Measurements from ENCODE around the gene PTPRF.

PTPRF gene

DNA sequence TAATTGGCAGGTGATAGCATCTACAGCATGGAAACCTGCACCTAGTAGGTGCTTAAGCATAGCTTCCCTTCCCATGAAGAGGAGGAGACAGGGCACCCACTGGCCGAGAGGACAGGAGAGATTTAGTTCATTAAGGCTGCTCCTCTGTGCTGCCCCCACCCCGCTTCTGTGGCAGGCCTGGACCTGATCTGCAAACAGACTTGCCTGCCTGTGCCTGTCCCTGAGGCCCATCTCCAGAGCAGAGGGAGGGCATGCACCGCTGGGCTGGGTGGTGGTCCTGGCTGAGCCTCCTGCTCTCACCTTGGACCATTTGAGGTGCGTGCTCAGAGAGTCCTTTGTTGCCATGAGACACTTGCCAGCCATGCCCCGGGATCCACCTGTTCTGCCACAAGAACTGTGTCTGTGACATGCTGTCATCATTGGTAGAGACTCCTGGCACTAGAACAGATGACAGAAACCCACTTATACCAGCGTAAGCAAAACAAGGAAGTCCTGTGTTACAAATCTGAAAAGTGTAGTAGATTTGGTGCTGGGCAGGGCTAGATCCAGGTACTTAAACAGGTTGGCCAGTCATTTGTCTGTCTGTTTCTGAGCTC lies 55.6 kb downstream of the PTPRF start:
- H3K27ac ChIP-seq (ENCODE audit: low read depth, low read length) = no peak overlapping the region
- H3K9me3 ChIP-seq (ENCODE audit: control insufficient read depth in 5 of 5, low read length in 5 of 5) = no peaks in the 10 kb centered on the region
- peaks cover 0 to 33% (median 25%) of the 10 kb centered on the region in 5 donors for H3K4me1 ChIP-seq (ENCODE audit: control insufficient read depth in 5 of 5, insufficient read depth in 5 of 5, low read length in 5 of 5)
- no peaks in the 10 kb centered on the region for H3K27me3 ChIP-seq (ENCODE audit: control insufficient read depth in 5 of 5, insufficient read depth in 4 of 5, low read length in 5 of 5)
- no peak overlapping the region for H3K4me3 ChIP-seq (ENCODE audit: low read depth in 1 of 5, low read length in 5 of 5)
- no peak overlapping the region for H3K9ac ChIP-seq (ENCODE audit: low read length in 5 of 5)
- peaks cover 0 to 62% (median 46%) of the 10 kb centered on the region in 5 donors for H3K36me3 ChIP-seq (ENCODE audit: control insufficient read depth in 5 of 5, insufficient read depth in 5 of 5, low read length in 5 of 5)

GRCh38 chr1:43587001-43587400 lies 56.3 kb downstream of the PTPRF start:
- Histone ChIP-seq H3K27ac (ENCODE audit: low read depth, low read length) (no peak overlapping the region), H3K36me3 (ENCODE audit: control insufficient read depth in 5 of 5, insufficient read depth in 5 of 5, low read length in 5 of 5) (peaks cover 0 to 62% (median 46%) of the 10 kb centered on the region in 5 donors), H3K9ac (ENCODE audit: low read length in 5 of 5) (no peak overlapping the region), H3K27me3 (ENCODE audit: control insufficient read depth in 5 of 5, insufficient read depth in 4 of 5, low read length in 5 of 5) (no peaks in the 10 kb centered on the region), H3K4me1 (ENCODE audit: control insufficient read depth in 5 of 5, insufficient read depth in 5 of 5, low read length in 5 of 5) (peaks cover 0 to 32% (median 25%) of the 10 kb centered on the region in 5 donors), H3K9me3 (ENCODE audit: control insufficient read depth in 5 of 5, low read length in 5 of 5) (no peaks in the 10 kb centered on the region), H3K4me3 (ENCODE audit: low read depth in 1 of 5, low read length in 5 of 5) (no peak overlapping the region)

GRCh38 chr1:43587594-43587993 lies 56.9 kb downstream of the PTPRF start:
- peaks cover 0 to 63% (median 48%) of the 10 kb centered on the region in 5 donors for H3K36me3 ChIP-seq (ENCODE audit: control insufficient read depth in 5 of 5, insufficient read depth in 5 of 5, low read length in 5 of 5)
- H3K27me3 ChIP-seq (ENCODE audit: control insufficient read depth in 5 of 5, insufficient read depth in 4 of 5, low read length in 5 of 5) = no peaks in the 10 kb centered on the region
- H3K4me3 ChIP-seq (ENCODE audit: low read depth in 1 of 5, low read length in 5 of 5) = no peak overlapping the region
- no peak overlapping the region for H3K9ac ChIP-seq (ENCODE audit: low read length in 5 of 5)
- peaks cover 0 to 31% (median 25%) of the 10 kb centered on the region in 5 donors for H3K4me1 ChIP-seq (ENCODE audit: control insufficient read depth in 5 of 5, insufficient read depth in 5 of 5, low read length in 5 of 5)
- no peak overlapping the region for H3K27ac ChIP-seq (ENCODE audit: low read depth, low read length)
- H3K9me3 ChIP-seq (ENCODE audit: control insufficient read depth in 5 of 5, low read length in 5 of 5) = no peaks in the 10 kb centered on the region

- Histone ChIP-seq H3K4me3 (ENCODE audit: low read depth in 1 of 5, low read length in 5 of 5) (no peak overlapping the region), H3K36me3 (ENCODE audit: control insufficient read depth in 5 of 5, insufficient read depth in 5 of 5, low read length in 5 of 5) (peaks cover 0 to 63% (median 47%) of the 10 kb centered on the region in 5 donors), H3K9ac (ENCODE audit: low read length in 5 of 5) (no peak overlapping the region), H3K4me1 (ENCODE audit: control insufficient read depth in 5 of 5, insufficient read depth in 5 of 5, low read length in 5 of 5) (peaks cover 0 to 31% (median 25%) of the 10 kb centered on the region in 5 donors), H3K27me3 (ENCODE audit: control insufficient read depth in 5 of 5, insufficient read depth in 4 of 5, low read length in 5 of 5) (no peaks in the 10 kb centered on the region), H3K9me3 (ENCODE audit: control insufficient read depth in 5 of 5, low read length in 5 of 5) (no peaks in the 10 kb centered on the region), H3K27ac (ENCODE audit: low read depth, low read length) (no peak overlapping the region)
These were observed 57.9 kb downstream of the PTPRF start for GRCh38 chr1:43588592-43588991.

GRCh38 chr1:43590388-43590925 lies 59.8 kb downstream of the PTPRF start:
- no peak overlapping the region for H3K4me3 ChIP-seq (ENCODE audit: low read depth in 1 of 5, low read length in 5 of 5)
- no peak overlapping the region for H3K27ac ChIP-seq (ENCODE audit: low read depth, low read length)
- no peaks in the 10 kb centered on the region for H3K27me3 ChIP-seq (ENCODE audit: control insufficient read depth in 5 of 5, insufficient read depth in 4 of 5, low read length in 5 of 5)
- H3K9ac ChIP-seq (ENCODE audit: low read length in 5 of 5) = no peak overlapping the region
- H3K9me3 ChIP-seq (ENCODE audit: control insufficient read depth in 5 of 5, low read length in 5 of 5) = no peaks in the 10 kb centered on the region
- peaks cover 0 to 65% (median 52%) of the 10 kb centered on the region in 5 donors for H3K36me3 ChIP-seq (ENCODE audit: control insufficient read depth in 5 of 5, insufficient read depth in 5 of 5, low read length in 5 of 5)
- H3K4me1 ChIP-seq (ENCODE audit: control insufficient read depth in 5 of 5, insufficient read depth in 5 of 5, low read length in 5 of 5) = peaks cover 0 to 27% (median 20%) of the 10 kb centered on the region in 5 donors

GRCh38 chr1:43591181-43591580 lies 60.5 kb downstream of the PTPRF start:
- Histone ChIP-seq H3K4me1 (ENCODE audit: control insufficient read depth in 5 of 5, insufficient read depth in 5 of 5, low read length in 5 of 5) (peaks cover 0 to 20% (median 13%) of the 10 kb centered on the region in 5 donors), H3K27ac (ENCODE audit: low read depth, low read length) (no peak overlapping the region), H3K4me3 (ENCODE audit: low read depth in 1 of 5, low read length in 5 of 5) (no peak overlapping the region), H3K27me3 (ENCODE audit: control insufficient read depth in 5 of 5, insufficient read depth in 4 of 5, low read length in 5 of 5) (no peaks in the 10 kb centered on the region), H3K9ac (ENCODE audit: low read length in 5 of 5) (no peak overlapping the region), H3K9me3 (ENCODE audit: control insufficient read depth in 5 of 5, low read length in 5 of 5) (no peaks in the 10 kb centered on the region), H3K36me3 (ENCODE audit: control insufficient read depth in 5 of 5, insufficient read depth in 5 of 5, low read length in 5 of 5) (peaks cover 0 to 71% (median 58%) of the 10 kb centered on the region in 5 donors)

GRCh38 chr1:43592051-43592665 lies 61.5 kb downstream of the PTPRF start:
- peaks cover 4 to 79% (median 67%) of the 10 kb centered on the region in 5 donors for H3K36me3 ChIP-seq (ENCODE audit: control insufficient read depth in 5 of 5, insufficient read depth in 5 of 5, low read length in 5 of 5)

DNA sequence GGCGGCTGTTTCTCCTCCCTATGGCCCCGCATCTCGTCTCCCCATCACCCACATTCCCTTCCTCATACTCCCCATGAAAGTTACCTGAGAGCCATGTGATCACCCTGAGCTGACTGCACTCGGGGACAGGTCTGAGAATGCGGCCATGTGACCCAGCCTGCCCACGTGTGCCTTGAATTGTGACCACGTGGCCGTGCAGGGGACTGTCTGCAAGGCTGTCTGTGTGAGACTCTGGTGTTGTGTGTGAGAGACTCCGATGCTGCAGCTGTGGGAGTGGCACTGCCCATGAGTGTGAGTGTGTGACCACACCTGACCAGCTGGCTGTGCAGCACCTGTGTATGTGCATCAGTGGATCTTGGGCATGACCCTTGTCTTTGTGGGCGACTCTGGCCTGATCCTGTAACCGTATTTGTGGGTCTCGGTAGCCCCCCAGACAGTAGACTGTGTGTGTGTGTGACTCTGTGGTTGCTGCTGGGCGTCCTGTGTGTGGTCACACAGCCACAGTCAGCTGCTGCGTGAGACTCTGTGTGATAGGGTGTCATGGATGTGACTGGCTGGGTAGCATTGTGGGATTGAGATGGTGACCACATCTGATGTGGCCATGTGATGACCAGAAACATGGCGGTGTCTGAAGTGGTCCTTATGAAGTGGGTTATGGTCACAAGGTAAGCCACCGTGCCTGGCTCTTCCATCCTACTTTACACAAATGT lies 62.4 kb downstream of the PTPRF start:
- peaks cover 4 to 87% (median 75%) of the 10 kb centered on the region in 5 donors for H3K36me3 ChIP-seq (ENCODE audit: control insufficient read depth in 5 of 5, insufficient read depth in 5 of 5, low read length in 5 of 5)
- peaks cover 0 to 2% (median under 1%) of the 10 kb centered on the region in 5 donors for H3K4me1 ChIP-seq (ENCODE audit: control insufficient read depth in 5 of 5, insufficient read depth in 5 of 5, low read length in 5 of 5)
- H3K27me3 ChIP-seq (ENCODE audit: control insufficient read depth in 5 of 5, insufficient read depth in 4 of 5, low read length in 5 of 5) = no peaks in the 10 kb centered on the region
- H3K4me3 ChIP-seq (ENCODE audit: low read depth in 1 of 5, low read length in 5 of 5) = no peak overlapping the region
- no peak overlapping the region for H3K9ac ChIP-seq (ENCODE audit: low read length in 5 of 5)
- no peak overlapping the region for H3K27ac ChIP-seq (ENCODE audit: low read depth, low read length)
- H3K9me3 ChIP-seq (ENCODE audit: control insufficient read depth in 5 of 5, low read length in 5 of 5) = no peaks in the 10 kb centered on the region

More at GRCh38 chr1:43592051-43592665, 61.5 kb downstream of the PTPRF start:
- Histone ChIP-seq H3K4me1 (ENCODE audit: control insufficient read depth in 5 of 5, insufficient read depth in 5 of 5, low read length in 5 of 5) (peaks cover 0 to 12% (median 10%) of the 10 kb centered on the region in 5 donors), H3K27ac (ENCODE audit: low read depth, low read length) (no peak overlapping the region), H3K4me3 (ENCODE audit: low read depth in 1 of 5, low read length in 5 of 5) (no peak overlapping the region), H3K9me3 (ENCODE audit: control insufficient read depth in 5 of 5, low read length in 5 of 5) (no peaks in the 10 kb centered on the region), H3K27me3 (ENCODE audit: control insufficient read depth in 5 of 5, insufficient read depth in 4 of 5, low read length in 5 of 5) (no peaks in the 10 kb centered on the region), H3K9ac (ENCODE audit: low read length in 5 of 5) (no peak overlapping the region)

DNA sequence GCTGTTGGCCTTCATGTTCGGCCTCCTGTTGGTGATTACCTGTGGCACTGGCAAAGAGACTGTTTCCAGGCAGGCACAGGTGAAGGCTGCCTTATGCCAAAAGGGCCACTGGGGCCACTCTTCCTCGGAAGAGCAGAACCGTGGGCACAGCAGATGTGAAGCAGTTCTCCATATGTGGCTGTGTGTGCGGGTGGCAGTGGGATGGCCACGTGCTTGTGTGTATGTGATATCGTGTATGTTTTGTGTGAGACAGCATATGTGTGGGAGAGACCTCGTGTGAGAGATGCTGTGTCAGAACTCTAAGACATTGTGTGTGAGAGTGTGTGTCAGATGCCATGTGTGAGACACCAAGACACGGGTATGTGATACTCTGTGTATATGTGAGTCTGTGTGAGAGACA lies 65.9 kb downstream of the PTPRF start:
- no peak overlapping the region for H3K27ac ChIP-seq (ENCODE audit: low read depth, low read length)
- no peaks in the 10 kb centered on the region for H3K4me1 ChIP-seq (ENCODE audit: control insufficient read depth in 5 of 5, insufficient read depth in 5 of 5, low read length in 5 of 5)
- H3K9me3 ChIP-seq (ENCODE audit: control insufficient read depth in 5 of 5, low read length in 5 of 5) = no peaks in the 10 kb centered on the region
- no peaks in the 10 kb centered on the region for H3K27me3 ChIP-seq (ENCODE audit: control insufficient read depth in 5 of 5, insufficient read depth in 4 of 5, low read length in 5 of 5)
- H3K4me3 ChIP-seq (ENCODE audit: low read depth in 1 of 5, low read length in 5 of 5) = no peak overlapping the region
- peaks cover 4 to 88% (median 80%) of the 10 kb centered on the region in 5 donors for H3K36me3 ChIP-seq (ENCODE audit: control insufficient read depth in 5 of 5, insufficient read depth in 5 of 5, low read length in 5 of 5)
- H3K9ac ChIP-seq (ENCODE audit: low read length in 5 of 5) = no peak overlapping the region

GRCh38 chr1:43597028-43597427 lies 66.3 kb downstream of the PTPRF start:
- H3K9me3 ChIP-seq (ENCODE audit: control insufficient read depth in 5 of 5, low read length in 5 of 5) = no peaks in the 10 kb centered on the region
- no peaks in the 10 kb centered on the region for H3K4me1 ChIP-seq (ENCODE audit: control insufficient read depth in 5 of 5, insufficient read depth in 5 of 5, low read length in 5 of 5)
- H3K4me3 ChIP-seq (ENCODE audit: low read depth in 1 of 5, low read length in 5 of 5) = no peak overlapping the region
- H3K9ac ChIP-seq (ENCODE audit: low read length in 5 of 5) = no peak overlapping the region
- H3K27me3 ChIP-seq (ENCODE audit: control insufficient read depth in 5 of 5, insufficient read depth in 4 of 5, low read length in 5 of 5) = no peaks in the 10 kb centered on the region
- H3K36me3 ChIP-seq (ENCODE audit: control insufficient read depth in 5 of 5, insufficient read depth in 5 of 5, low read length in 5 of 5) = peaks cover 4 to 88% (median 80%) of the 10 kb centered on the region in 5 donors
- H3K27ac ChIP-seq (ENCODE audit: low read depth, low read length) = no peak overlapping the region
